ENCODE data around the gene KBTBD7. TPM values are rescaled to one million over a fixed set of nuclear protein-coding genes. Genes with fewer than 3 reads are reported as not detected.

Gene KBTBD7
- total and polyA plus RNA-seq, 2 of the 13 experiments (the other 11 are each of a cell fraction or from before 2014, with no cell fraction given): 3.6 to 9.0 TPM

- Histone ChIP-seq H3K9ac (ENCODE audit: insufficient read depth, low read depth, low read length) (no peak overlapping the region), H3K4me1 (ENCODE audit: insufficient read depth, low read length) (no peaks in the 10 kb centered on the region), H3K4me3 (replicated peaks in 1 of 3; ENCODE audit: insufficient read depth in 1 of 3, low read depth in 2 of 3, low read length in 3 of 3) (no peak overlapping the region), H2AFZ (ENCODE audit: low read length) (no peak overlapping the region), H3K9me3 (ENCODE audit: low read length) (no peaks in the 10 kb centered on the region), H4K20me1 (ENCODE audit: insufficient read depth, low read length) (no peaks in the 10 kb centered on the region), H3K79me2 (ENCODE audit: insufficient read depth, low read length) (no peaks in the 10 kb centered on the region), H3K4me2 (ENCODE audit: low read depth, low read length) (no peak overlapping the region), H3K36me3 (replicated peaks in 1 of 2; ENCODE audit: control insufficient read depth in 1 of 2, insufficient read depth in 2 of 2, low read length in 2 of 2) (no peaks in the 10 kb centered on the region), H3K27me3 (ENCODE audit: control insufficient read depth in 1 of 2, insufficient read depth in 2 of 2, low read length in 2 of 2) (no peaks in the 10 kb centered on the region), H3K27ac (ENCODE audit: extremely low read length, insufficient read depth, low read length) (no peak overlapping the region)
- CTCF ChIA-PET (ENCODE audit: low intra/inter-chr PET ratio, low total read pairs): no interaction called here
- in situ Hi-C loops (cut with HindIII; ENCODE audit: extremely low pct_ligation_motif_present, low pct_unique_long_range_greater_than_20kb) (no loop called here), intact Hi-C loops (cut with micrococcal nuclease; ENCODE audit: unreplicated experiment) (no loop called here)
- TF ChIP-seq, protein P1, sequence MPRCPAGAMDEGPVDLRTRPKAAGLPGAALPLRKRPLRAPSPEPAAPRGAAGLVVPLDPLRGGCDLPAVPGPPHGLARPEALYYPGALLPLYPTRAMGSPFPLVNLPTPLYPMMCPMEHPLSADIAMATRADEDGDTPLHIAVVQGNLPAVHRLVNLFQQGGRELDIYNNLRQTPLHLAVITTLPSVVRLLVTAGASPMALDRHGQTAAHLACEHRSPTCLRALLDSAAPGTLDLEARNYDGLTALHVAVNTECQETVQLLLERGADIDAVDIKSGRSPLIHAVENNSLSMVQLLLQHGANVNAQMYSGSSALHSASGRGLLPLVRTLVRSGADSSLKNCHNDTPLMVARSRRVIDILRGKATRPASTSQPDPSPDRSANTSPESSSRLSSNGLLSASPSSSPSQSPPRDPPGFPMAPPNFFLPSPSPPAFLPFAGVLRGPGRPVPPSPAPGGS (CRISPR knock-in tag; IDR thresholded peaks at IDR 0.05): no peak
- TF ChIP-seq ZSCAN20 (CRISPR knock-in tag; IDR thresholded peaks at IDR 0.05; ENCODE audit: borderline replicate concordance): no peak
- TF ChIP-seq, protein P2, sequence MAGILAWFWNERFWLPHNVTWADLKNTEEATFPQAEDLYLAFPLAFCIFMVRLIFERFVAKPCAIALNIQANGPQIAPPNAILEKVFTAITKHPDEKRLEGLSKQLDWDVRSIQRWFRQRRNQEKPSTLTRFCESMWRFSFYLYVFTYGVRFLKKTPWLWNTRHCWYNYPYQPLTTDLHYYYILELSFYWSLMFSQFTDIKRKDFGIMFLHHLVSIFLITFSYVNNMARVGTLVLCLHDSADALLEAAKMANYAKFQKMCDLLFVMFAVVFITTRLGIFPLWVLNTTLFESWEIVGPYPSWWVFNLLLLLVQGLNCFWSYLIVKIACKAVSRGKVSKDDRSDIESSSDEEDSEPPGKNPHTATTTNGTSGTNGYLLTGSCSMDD (CRISPR knock-in tag; IDR thresholded peaks at IDR 0.05): no peak
- TF ChIP-seq ZFP36L2 (CRISPR knock-in tag; IDR thresholded peaks at IDR 0.05): no peak
- no peak for TF ChIP-seq TEAD2 (CRISPR knock-in tag; IDR thresholded peaks at IDR 0.05)
- BruUV-seq (replicated peaks): no TSS peak
- DNase-seq (ENCODE audit: low spot score) (no peak), FAIRE-seq (no peak), ATAC-seq (no peak)
- POLR2A ChIA-PET: no interaction called here
- WGBS (ENCODE audit: low lambda C conversion rate): 68% methylated on average over 3 of the region's 3 CpGs
Observed at GRCh38 chr13:41162151-41162550, 32.2 kb downstream of the KBTBD7 start.

DNA sequence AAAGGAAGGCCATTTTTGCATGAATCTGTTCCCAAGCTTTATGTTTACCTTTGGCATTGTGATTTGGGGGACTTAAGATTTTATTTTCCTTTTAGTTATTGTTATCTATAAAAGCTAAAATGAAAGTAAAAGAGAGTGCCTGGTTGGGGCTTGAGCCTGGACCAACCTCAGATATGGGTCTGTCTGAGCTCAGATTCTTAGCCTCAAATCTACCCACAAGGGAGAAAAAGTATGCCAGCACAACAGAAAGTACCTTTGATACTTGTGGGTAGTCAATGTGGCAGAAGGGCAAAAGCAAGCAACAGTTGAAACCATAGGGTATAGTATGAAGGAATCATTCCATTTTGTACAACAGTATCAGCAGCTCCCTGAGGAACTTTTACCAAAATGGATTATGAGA lies 35.2 kb downstream of the KBTBD7 start:
- Histone ChIP-seq H3K36me3 (replicated peaks in 1 of 2; ENCODE audit: control insufficient read depth in 1 of 2, insufficient read depth in 2 of 2, low read length in 2 of 2) (no peaks in the 10 kb centered on the region), H3K4me3 (replicated peaks in 1 of 3; ENCODE audit: insufficient read depth in 1 of 3, low read depth in 2 of 3, low read length in 3 of 3) (no peak overlapping the region), H3K4me2 (ENCODE audit: low read depth, low read length) (no peak overlapping the region), H2AFZ (ENCODE audit: low read length) (no peak overlapping the region), H3K9ac (ENCODE audit: insufficient read depth, low read depth, low read length) (no peak overlapping the region), H3K9me3 (ENCODE audit: low read length) (no peaks in the 10 kb centered on the region), H3K27me3 (ENCODE audit: control insufficient read depth in 1 of 2, insufficient read depth in 2 of 2, low read length in 2 of 2) (no peaks in the 10 kb centered on the region), H3K4me1 (ENCODE audit: insufficient read depth, low read length) (no peaks in the 10 kb centered on the region), H4K20me1 (ENCODE audit: insufficient read depth, low read length) (no peaks in the 10 kb centered on the region), H3K79me2 (ENCODE audit: insufficient read depth, low read length) (no peaks in the 10 kb centered on the region), H3K27ac (ENCODE audit: extremely low read length, insufficient read depth, low read length) (no peak overlapping the region)
- intact Hi-C loops (cut with micrococcal nuclease; ENCODE audit: unreplicated experiment) (no loop called here), in situ Hi-C loops (cut with HindIII; ENCODE audit: extremely low pct_ligation_motif_present, low pct_unique_long_range_greater_than_20kb) (no loop called here)
- no peak for ATAC-seq
- FAIRE-seq: no peak
- BruUV-seq (replicated peaks): no TSS peak
- CTCF ChIA-PET (ENCODE audit: low intra/inter-chr PET ratio, low total read pairs): no interaction called here
- DNase-seq (ENCODE audit: low spot score): no peak
- POLR2A ChIA-PET: no interaction called here
- TF ChIP-seq DNMT1 (CRISPR knock-in tag; IDR thresholded peaks at IDR 0.05) (no peak), NFRKB (IDR thresholded peaks at IDR 0.05) (no peak), HNRNPUL1 (IDR thresholded peaks at IDR 0.05; ENCODE audit: low read depth, low read length) (no peak), MEF2D (CRISPR knock-in tag; IDR thresholded peaks at IDR 0.05) (no peak), CC2D1A (CRISPR knock-in tag; IDR thresholded peaks at IDR 0.05) (no peak), ZSCAN31 (CRISPR knock-in tag; IDR thresholded peaks at IDR 0.05; ENCODE audit: low read depth) (no peak)
- TF ChIP-seq, protein P3, sequence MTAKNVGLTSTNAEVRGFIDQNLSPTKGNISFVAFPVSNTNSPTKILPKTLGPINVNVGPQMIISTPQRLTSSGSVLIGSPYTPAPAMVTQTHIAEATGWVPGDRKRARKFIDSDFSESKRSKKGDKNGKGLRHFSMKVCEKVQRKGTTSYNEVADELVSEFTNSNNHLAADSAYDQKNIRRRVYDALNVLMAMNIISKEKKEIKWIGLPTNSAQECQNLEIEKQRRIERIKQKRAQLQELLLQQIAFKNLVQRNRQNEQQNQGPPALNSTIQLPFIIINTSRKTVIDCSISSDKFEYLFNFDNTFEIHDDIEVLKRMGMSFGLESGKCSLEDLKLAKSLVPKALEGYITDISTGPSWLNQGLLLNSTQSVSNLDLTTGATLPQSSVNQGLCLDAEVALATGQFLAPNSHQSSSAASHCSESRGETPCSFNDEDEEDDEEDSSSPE (CRISPR knock-in tag; IDR thresholded peaks at IDR 0.05): no peak
- TF ChIP-seq, protein P4, sequence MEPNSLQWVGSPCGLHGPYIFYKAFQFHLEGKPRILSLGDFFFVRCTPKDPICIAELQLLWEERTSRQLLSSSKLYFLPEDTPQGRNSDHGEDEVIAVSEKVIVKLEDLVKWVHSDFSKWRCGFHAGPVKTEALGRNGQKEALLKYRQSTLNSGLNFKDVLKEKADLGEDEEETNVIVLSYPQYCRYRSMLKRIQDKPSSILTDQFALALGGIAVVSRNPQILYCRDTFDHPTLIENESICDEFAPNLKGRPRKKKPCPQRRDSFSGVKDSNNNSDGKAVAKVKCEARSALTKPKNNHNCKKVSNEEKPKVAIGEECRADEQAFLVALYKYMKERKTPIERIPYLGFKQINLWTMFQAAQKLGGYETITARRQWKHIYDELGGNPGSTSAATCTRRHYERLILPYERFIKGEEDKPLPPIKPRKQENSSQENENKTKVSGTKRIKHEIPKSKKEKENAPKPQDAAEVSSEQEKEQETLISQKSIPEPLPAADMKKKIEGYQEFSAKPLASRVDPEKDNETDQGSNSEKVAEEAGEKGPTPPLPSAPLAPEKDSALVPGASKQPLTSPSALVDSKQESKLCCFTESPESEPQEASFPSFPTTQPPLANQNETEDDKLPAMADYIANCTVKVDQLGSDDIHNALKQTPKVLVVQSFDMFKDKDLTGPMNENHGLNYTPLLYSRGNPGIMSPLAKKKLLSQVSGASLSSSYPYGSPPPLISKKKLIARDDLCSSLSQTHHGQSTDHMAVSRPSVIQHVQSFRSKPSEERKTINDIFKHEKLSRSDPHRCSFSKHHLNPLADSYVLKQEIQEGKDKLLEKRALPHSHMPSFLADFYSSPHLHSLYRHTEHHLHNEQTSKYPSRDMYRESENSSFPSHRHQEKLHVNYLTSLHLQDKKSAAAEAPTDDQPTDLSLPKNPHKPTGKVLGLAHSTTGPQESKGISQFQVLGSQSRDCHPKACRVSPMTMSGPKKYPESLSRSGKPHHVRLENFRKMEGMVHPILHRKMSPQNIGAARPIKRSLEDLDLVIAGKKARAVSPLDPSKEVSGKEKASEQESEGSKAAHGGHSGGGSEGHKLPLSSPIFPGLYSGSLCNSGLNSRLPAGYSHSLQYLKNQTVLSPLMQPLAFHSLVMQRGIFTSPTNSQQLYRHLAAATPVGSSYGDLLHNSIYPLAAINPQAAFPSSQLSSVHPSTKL (CRISPR knock-in tag; IDR thresholded peaks at IDR 0.05): no peak
